D721Med (cell line): ENCODE results near the gene DNAI1.

Source experiments
- DNase-seq: peaks from one replicate; pipeline ENCODE4 v3.0.0; 2011; ENCODE audit warnings: low spot score; ENCODE audit not compliant: insufficient read length
- FAIRE-seq: peaks from 2 replicates; lab custom pipeline; 2011; peaks lifted over from hg19 to GRCh38; lab: Jason Lieb, UNC
- TF ChIP-seq, protein P1 (sequence below): IDR thresholded peaks from 2 replicates; pipeline ENCODE4 v1.5.1; 2012; ENCODE audit warnings: mild to moderate bottlenecking, control low read depth; ENCODE audit not compliant: insufficient read depth; ENCODE audit errors: missing control alignments

Gene DNAI1

DNA sequence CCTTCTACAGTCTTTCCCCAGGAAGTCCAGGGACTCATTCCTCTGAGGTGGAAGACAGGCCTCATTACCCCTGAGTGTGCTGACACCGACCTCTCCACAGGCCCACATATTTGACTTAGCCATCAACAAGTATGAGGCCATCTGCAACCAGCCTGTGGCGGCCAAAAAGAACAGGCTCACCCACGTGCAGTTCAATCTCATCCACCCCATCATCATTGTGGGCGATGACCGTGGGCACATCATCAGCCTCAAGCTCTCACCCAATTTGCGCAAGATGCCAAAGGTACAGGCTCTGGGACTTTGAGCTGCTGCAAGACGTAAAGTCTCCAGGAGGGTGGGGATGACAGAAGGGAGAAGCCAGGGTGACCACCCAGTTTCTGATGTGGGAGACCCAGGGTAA, 58.6 kb downstream of the DNAI1 start:
- DNase-seq, result no peak
- FAIRE-seq, result no peak
- TF ChIP-seq, protein P1, sequence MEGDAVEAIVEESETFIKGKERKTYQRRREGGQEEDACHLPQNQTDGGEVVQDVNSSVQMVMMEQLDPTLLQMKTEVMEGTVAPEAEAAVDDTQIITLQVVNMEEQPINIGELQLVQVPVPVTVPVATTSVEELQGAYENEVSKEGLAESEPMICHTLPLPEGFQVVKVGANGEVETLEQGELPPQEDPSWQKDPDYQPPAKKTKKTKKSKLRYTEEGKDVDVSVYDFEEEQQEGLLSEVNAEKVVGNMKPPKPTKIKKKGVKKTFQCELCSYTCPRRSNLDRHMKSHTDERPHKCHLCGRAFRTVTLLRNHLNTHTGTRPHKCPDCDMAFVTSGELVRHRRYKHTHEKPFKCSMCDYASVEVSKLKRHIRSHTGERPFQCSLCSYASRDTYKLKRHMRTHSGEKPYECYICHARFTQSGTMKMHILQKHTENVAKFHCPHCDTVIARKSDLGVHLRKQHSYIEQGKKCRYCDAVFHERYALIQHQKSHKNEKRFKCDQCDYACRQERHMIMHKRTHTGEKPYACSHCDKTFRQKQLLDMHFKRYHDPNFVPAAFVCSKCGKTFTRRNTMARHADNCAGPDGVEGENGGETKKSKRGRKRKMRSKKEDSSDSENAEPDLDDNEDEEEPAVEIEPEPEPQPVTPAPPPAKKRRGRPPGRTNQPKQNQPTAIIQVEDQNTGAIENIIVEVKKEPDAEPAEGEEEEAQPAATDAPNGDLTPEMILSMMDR, result no peak

DNA sequence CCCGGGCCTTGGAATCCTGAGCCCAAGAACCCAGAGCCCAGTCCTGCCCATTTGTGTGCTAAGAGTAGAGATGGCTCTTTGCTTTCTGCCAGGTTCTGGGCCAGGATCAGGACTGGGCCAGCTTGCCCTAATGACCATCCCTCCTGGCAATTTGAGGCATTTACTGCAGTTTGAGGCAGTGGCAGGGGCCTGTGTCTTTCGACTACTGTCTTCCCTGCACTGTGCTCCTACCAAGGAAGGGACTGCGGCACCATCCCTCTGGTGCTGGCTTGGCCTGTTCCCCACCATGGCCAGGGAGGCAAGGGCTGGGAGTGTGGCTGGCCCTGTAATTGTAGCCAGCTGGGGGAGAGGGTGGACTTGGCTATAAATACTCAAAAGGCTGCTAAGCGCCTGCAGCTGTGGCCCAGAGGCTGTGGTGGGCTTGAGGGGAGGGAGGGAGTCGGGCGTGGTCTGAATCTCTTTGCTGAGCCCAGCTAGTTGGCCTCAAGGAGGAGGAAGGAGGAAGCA, 59.6 kb downstream of the DNAI1 start:
- DNase-seq (no peak), FAIRE-seq (no peak)
- TF ChIP-seq, protein P1, result no peak

DNA sequence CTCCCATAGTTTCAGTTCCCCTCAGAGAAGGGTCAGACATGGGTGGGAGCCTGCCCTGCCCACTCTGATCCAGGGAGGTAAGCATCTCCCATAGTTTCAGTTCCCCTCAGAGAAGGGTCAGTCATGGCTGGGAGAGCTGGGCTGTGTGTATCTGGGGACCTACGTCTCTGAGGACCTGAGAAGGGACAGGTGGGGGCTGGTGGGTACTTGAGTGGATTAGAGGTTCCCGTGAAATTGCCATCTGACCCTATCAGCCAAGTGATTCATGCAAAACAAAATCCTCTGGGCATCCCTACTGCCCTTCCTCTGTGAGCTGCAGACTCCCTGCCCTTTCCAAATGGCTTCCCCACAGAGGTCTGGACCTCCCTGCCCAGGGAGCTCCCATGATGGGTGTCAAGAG, 60.3 kb downstream of the DNAI1 start:
- FAIRE-seq (no peak), DNase-seq (no peak)
- TF ChIP-seq, protein P1, result no peak

DNA sequence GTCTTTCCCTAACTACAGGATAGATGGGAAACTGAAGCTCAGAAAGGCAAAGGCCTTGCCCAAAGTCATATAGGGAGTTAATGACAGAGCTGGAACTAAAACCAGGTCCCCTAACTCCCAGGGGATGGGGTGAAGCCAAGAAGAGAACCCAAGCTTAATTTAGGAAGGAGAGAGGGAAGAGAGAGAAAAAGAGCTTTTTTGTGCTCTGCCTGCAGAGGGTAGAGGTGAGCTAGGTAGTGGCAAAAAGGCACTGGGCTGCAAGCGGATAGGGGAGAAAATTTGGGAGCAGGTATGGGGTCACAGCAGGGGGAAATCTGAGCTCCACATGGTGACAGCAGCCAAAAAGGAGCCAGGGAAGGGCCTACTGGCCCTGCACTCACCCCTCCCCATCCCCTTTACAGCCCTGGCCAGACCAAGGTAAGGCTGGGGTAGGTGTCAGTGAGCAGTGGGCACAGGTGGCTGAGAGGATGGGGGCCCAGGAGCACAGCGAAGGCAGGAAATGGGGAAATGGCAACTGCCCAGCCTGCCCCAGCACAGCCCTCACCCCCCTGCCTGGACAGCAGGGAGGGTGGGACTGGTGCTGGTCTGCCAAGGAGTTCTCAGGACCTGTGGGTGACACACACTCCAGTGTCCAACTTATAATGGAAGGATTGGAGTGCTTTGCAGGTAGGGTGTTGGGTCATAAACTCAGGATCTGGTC, 60.9 kb downstream of the DNAI1 start:
- TF ChIP-seq, protein P1, result no peak
- no peak for FAIRE-seq
- DNase-seq, result no peak

DNA sequence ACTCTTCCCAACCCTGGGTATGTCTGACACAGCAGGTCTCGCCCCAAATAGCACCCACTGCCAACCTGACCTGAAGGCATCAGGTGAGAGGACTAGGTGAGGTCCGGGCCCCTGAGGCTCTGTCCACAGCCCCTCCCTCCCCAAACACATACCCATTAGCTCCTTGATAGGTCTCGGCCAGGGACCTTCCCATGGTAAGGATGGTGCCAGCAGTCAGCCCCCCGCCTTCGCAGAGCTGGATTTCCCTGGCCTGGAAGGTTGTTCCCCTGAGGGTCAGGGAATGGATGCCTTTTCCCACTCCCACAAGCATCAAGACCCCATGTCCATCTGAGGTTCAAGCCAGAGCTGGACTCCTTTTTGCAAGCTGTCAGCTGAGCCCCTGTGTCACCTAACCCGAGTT, 61.5 kb downstream of the DNAI1 start:
- DNase-seq (no peak), FAIRE-seq (no peak)
- TF ChIP-seq, protein P1, result no peak

DNA sequence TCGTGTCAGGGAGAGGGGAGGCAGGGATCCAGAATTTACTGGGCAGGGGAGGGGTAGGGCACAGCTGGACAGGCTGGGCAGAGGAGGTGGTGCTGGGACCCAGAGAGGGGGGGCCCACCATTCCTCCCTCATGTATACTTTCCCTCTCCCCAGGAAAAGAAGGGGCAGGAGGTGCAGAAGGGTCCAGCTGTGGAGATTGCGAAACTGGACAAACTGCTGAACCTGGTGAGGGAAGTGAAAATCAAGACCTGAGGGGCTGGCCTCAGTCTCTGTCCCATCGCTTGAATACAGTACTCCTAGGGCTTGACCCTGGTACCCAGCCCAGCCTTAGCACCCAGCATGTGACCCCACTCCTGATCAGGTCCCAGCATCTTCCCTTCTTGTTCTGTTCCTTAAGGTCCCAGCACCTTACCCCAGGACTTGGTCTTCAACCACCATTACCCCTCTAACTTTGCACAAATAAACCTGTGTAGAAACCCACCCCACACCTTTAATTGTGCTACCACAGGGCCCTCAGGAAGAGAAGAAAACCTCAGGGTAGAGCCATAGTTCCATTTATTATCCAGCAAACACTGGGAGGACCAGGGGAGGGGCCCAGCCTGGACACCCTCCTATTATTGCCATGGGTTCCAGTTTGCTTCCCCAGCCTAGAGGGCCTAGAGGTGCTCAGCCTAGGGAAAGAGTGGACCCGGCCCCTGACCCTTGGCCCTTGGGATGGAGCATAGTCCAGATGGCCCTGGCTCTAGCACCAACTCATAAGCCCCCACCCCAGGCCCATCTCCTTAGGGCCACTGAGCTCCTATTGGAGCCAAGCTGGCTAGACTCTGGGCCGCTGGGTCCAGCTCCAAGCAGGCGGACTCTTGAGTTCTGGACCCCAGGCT, 62.1 kb downstream of the DNAI1 start:
- FAIRE-seq, result no peak
- TF ChIP-seq, protein P1, result no peak
- DNase-seq, result no peak
